ENCODE measurements around the gene CMTM1. TPM values are rescaled to one million over a fixed set of nuclear protein-coding genes. Genes with fewer than 3 reads are reported as not detected.

CMTM1 gene
- total RNA-seq, 1 experiment from 2014 or later = 2.6 TPM

GRCh38 chr16:66523861-66524354, 42.3 kb upstream of the CMTM1 start:
- H3K27ac Mint-ChIP-seq = no peak overlapping the region
- Histone ChIP-seq H3K27ac (ENCODE audit: insufficient read length, low read depth, low read length) (no peak overlapping the region), H3K79me2 (ENCODE audit: insufficient read depth, low read length) (no peaks in the 10 kb centered on the region), H3K14ac (ENCODE audit: insufficient read depth, low read length) (no peak overlapping the region), H4K5ac (ENCODE audit: insufficient read length, low read depth, low read length) (no peak overlapping the region), H3K4ac (ENCODE audit: low read depth, low read length) (no peak overlapping the region), H3K79me1 (ENCODE audit: insufficient read depth, low read depth, low read length, poor library complexity, severe bottlenecking) (no peaks in the 10 kb centered on the region), H4K20me1 (ENCODE audit: control insufficient read depth, insufficient read depth, insufficient read length) (no peaks in the 10 kb centered on the region), H3T11ph (ENCODE audit: low read length) (no peak overlapping the region), H4K91ac (ENCODE audit: insufficient read length, low read depth, low read length) (no peak overlapping the region), H3K9ac (ENCODE audit: extremely low read depth, insufficient read length, low read length) (no peak overlapping the region), H3K23ac (ENCODE audit: insufficient read length, low read depth, low read length) (no peak overlapping the region), H3K18ac (ENCODE audit: insufficient read length, low read depth, low read length) (no peak overlapping the region), H3K56ac (ENCODE audit: insufficient read length, low read depth, low read length) (no peak overlapping the region), H3K4me2 (ENCODE audit: insufficient read depth, insufficient read length, low read length) (no peak overlapping the region), H2BK120ac (ENCODE audit: low read depth, low read length, poor library complexity, severe bottlenecking) (no peak overlapping the region), H4K8ac (replicated peaks; ENCODE audit: insufficient read length, low read depth, low read length) (no peak overlapping the region), H3K4me1 (ENCODE audit: insufficient read depth, low read length) (no peaks in the 10 kb centered on the region), H3K23me2 (ENCODE audit: insufficient read length, low read depth, low read length, poor library complexity, severe bottlenecking) (no peaks in the 10 kb centered on the region), H2BK15ac (ENCODE audit: low read depth, low read length) (no peak overlapping the region), H2BK12ac (ENCODE audit: insufficient read length, low read depth, low read length) (no peak overlapping the region), H3K9me3 (ENCODE audit: control insufficient read depth, low read depth, low read length) (no peaks in the 10 kb centered on the region), H2BK5ac (ENCODE audit: insufficient read length, low read length) (no peak overlapping the region), H2BK20ac (ENCODE audit: low read depth, low read length, poor library complexity, severe bottlenecking) (no peak overlapping the region), H2AK5ac (ENCODE audit: insufficient read length, low read length) (no peak overlapping the region), H2AFZ (ENCODE audit: low read length) (no peak overlapping the region), H3K27me3 (ENCODE audit: insufficient read depth, low read length) (no peaks in the 10 kb centered on the region)
- peaks cover 0 to 6% (median 0%) of the 10 kb centered on the region in 3 experiments; a peak in 4 of 7 replicates for H3K36me3 Mint-ChIP-seq (ENCODE audit: insufficient read depth in 1 of 3, low read depth in 3 of 3)
- H3K4me1 Mint-ChIP-seq = 0 out of 4 replicates have a peak, but pooled peaks cover 0 to 3% of the 10 kb centered on the region in 2 experiments
- no CpG with 5 or more reads among the region's 9 CpGs for WGBS (ENCODE audit: extremely low coverage, insufficient read length, low lambda C conversion rate)
- DNase-seq = no peak
- no peak for TF ChIP-seq CTCF (conservative IDR thresholded peaks at IDR 0.05)
- peaks cover 2% of the 10 kb centered on the region; the same call in 1 of the 2 replicates for H3K27me3 Mint-ChIP-seq (ENCODE audit: low read depth)
- H3K4me3 Mint-ChIP-seq = no peak overlapping the region
- H3K9me3 Mint-ChIP-seq = no peaks in the 10 kb centered on the region

All from H9 (cell line).